Pancreas (tissue), 10 donors: Measurements from ENCODE around the gene MAST1. TPM values are rescaled to one million over a fixed set of nuclear protein-coding genes. Genes with fewer than 3 reads are reported as not detected.

ENCODE experiments used
- ATAC-seq, 4 donors: fragments of 200-7000 bp; cut with Tn5 transposase; one replicate each; pipeline versions ENCODE4 v1.8.0 to v1.9.1; 2020; ENCODE audit warnings: mild to moderate bottlenecking in 4 of 4, moderate library complexity in 4 of 4
- DNase-seq, 6 donors: peaks; one replicate each; pipeline ENCODE4 v3.0.0-alpha.2; 2020
- FAIRE-seq: peaks from 2 replicates; lab custom pipeline; 2012; peaks lifted over from hg19 to GRCh38; lab: Jason Lieb, UNC
- H3K27ac ChIP-seq, 4 donors: fragments of 200-600 bp; sonication (generic); 1 replicate in 3 of 4; 2 replicates in 1 of 4; pipeline versions ENCODE4 v1.5.0 to v1.8.0; 2020
- H3K27me3 ChIP-seq, 4 donors: fragments of 200-600 bp; one replicate each; pipeline ENCODE4 v1.8.0; 2021
- H3K36me3 ChIP-seq, 3 donors: fragments of 200-600 bp; sonication (generic) in 1 of 3; one replicate each; pipeline versions ENCODE4 v1.5.0 to v1.8.0; 2020 to 2021
- H3K4me1 ChIP-seq, 3 donors: fragments of 200-600 bp; one replicate each; pipeline ENCODE4 v1.8.0; 2021
- H3K4me3 ChIP-seq, 4 donors: fragments of 200-600 bp; sonication (generic) in 2 of 4; one replicate each; pipeline versions ENCODE4 v1.5.0 to v1.8.0; 2020 to 2021
- H3K9me3 ChIP-seq, 4 donors: fragments of 200-600 bp; one replicate each; pipeline ENCODE4 v1.8.0; 2021
- CTCF ChIP-seq, 4 donors: fragments of 200-600 bp; sonication (generic) in 3 of 4; IDR thresholded peaks; one replicate each; pipeline versions ENCODE4 v1.5.0 to v1.8.0; 2021; ENCODE audit warnings: antibody characterized with exemption in 4 of 4
- WGBS, 2 donors: extraction: QIAGEN DNeasy Blood & Tissue Kit; methylation state at CpG; one replicate each; pipeline ENCODE4 v1.1.7; 2013; 5-methylcytosine and 5-hydroxymethylcytosine counted together
- intact Hi-C, 3 donors: fragments of 100-400 bp; cut with DNase I; formaldehyde crosslinking; loops; one replicate each; pipeline versions ENCODE4 v1.11.1 to v1.14.2; 2022
- polyA plus RNA-seq, 2 donors: library from polyadenylated mRNA; stranded (reverse); fragments of 200-250 nt; gene quantifications; one replicate each; pipeline ENCODE4 v1.2.3, GENCODE V29; 2013
- total RNA-seq, 6 donors: library from RNA; stranded (reverse); fragmentation: NEBNext Ultra II Directional in 4 of 6; extraction: Animal tissue kit (Norgen Biotek cat#: 25700) in 4 of 6; gene quantifications; one replicate each; pipeline versions ENCODE4 v1.2.1 to v1.2.4, GENCODE V29; 2021 to 2023
- donor health status: healthy with polysubstance abuse.
- donor health status: DM: no; HTN: no; CAD: no; lungs with moderate emphysema.
- donor health status: DM: no; HTN: no; CAD: no.
- donor health status: control.
- donor health status: control.
- donor health status: Bipolar disorder and iron deficiency.
- donor health status: DM: yes; HTN: yes; CAD: no.
- donor health status: DM: no; HTN: no; CAD: no.
- donor health status: DM: no; HTN: no; CAD: no.
- donor health status: DM: yes; HTN: yes; CAD: no.

The MAST1 gene
- total and polyA plus RNA-seq, 8 donors, result 0.23 to 7.3 (median 0.91) TPM

GRCh38 chr19:12793290-12794195, 44.8 kb upstream of the MAST1 start:
- intact Hi-C loops, result no loop called here
- WGBS, 2 donors, result 0% methylated on average over 65 to 81 of the region's 81 CpGs

GRCh38 chr19:12794196-12794941, 43.9 kb upstream of the MAST1 start:
- Histone ChIP-seq H3K27ac (peak overlapping the region; percentile 95 to 100 (median 99)), H3K4me1 (peaks cover under 1 to 12% (median 8%) of the 10 kb centered on the region in 3 donors), H3K27me3 (no peaks in the 10 kb centered on the region), H3K4me3 (peak overlapping the region in 2 of 4 donors; percentile 70 to 81), H3K9me3 (no peaks in the 10 kb centered on the region), H3K36me3 (peaks cover 0 to 4% (median 0%) of the 10 kb centered on the region in 3 donors)
- no peak for ATAC-seq
- peak in 2 of 6 donors; percentile 33 to 36 for DNase-seq
- WGBS, 2 donors, result 58 to 68% methylated on average over 7 of the region's 7 CpGs
- FAIRE-seq, result no peak
- intact Hi-C loops, result no loop called here
- no peak for TF ChIP-seq CTCF (IDR thresholded peaks at IDR 0.05)

More at GRCh38 chr19:12793290-12794195, 44.8 kb upstream of the MAST1 start:
- peak; percentile 94 to 99 (median 96) for DNase-seq
- Histone ChIP-seq H3K4me1 (peaks cover 9 to 19% (median 17%) of the 10 kb centered on the region in 3 donors), H3K36me3 (no peaks in the 10 kb centered on the region), H3K4me3 (peak overlapping the region; percentile 70 to 95 (median 86)), H3K9me3 (no peaks in the 10 kb centered on the region), H3K27ac (peak overlapping the region; percentile 95 to 100 (median 99)), H3K27me3 (no peaks in the 10 kb centered on the region)
- ATAC-seq, result peak; percentile 46 to 67 (median 56)
- no peak for FAIRE-seq
- no peak for TF ChIP-seq CTCF (IDR thresholded peaks at IDR 0.05)

GRCh38 chr19:12794971-12795381, 43.3 kb upstream of the MAST1 start:
- FAIRE-seq (no peak), ATAC-seq (no peak), DNase-seq (peak in 2 of 6 donors; percentile 32 to 42)
- H3K4me3 ChIP-seq, result no peak overlapping the region
- no peaks in the 10 kb centered on the region for H3K27me3 ChIP-seq
- H3K27ac ChIP-seq, result peak overlapping the region in 2 of 4 donors; percentile 95 to 99
- TF ChIP-seq CTCF (IDR thresholded peaks at IDR 0.05), result no peak
- peaks cover 0 to 10% (median 0%) of the 10 kb centered on the region in 3 donors for H3K36me3 ChIP-seq
- H3K4me1 ChIP-seq, result peaks cover 0 to 12% (median 8%) of the 10 kb centered on the region in 3 donors
- WGBS, 2 donors, result 88% methylated on average over 9 of the region's 9 CpGs
- H3K9me3 ChIP-seq, result no peaks in the 10 kb centered on the region
- intact Hi-C loops, result loop anchor here in 1 of 3 donors (5.0 kb wide), 1 partner anchor 33 kb away; no protein-coding TSS in a partner anchor

GRCh38 chr19:12796146-12797071, 41.9 kb upstream of the MAST1 start:
- intact Hi-C loops, result loop anchor here in 1 of 3 donors (2.0 to 5.0 kb wide), 2 partner anchors 20 to 34 kb away; no protein-coding TSS in a partner anchor
- no peak for FAIRE-seq

More at GRCh38 chr19:12796146-12797071, 41.9 kb upstream of the MAST1 start:
- Histone ChIP-seq H3K4me3 (no peak overlapping the region), H3K27ac (peak overlapping the region in 2 of 4 donors; percentile 23 to 42), H3K4me1 (peaks cover 0 to 20% (median 3%) of the 10 kb centered on the region in 3 donors), H3K9me3 (no peaks in the 10 kb centered on the region), H3K27me3 (no peaks in the 10 kb centered on the region), H3K36me3 (peaks cover 0 to 11% (median 0%) of the 10 kb centered on the region in 3 donors)
- peak in 3 of 4 donors; percentile 23 to 34 (median 29) for ATAC-seq
- TF ChIP-seq CTCF (IDR thresholded peaks at IDR 0.05), result peak; percentile 79 to 93 (median 88)
- DNase-seq, result peak in 5 of 6 donors; percentile 71 to 84 (median 80)
- WGBS, 2 donors, result 10 to 11% methylated on average over 18 of the region's 18 CpGs
